NT2/D1 (cell line): ENCODE results near the gene BHLHA15.

Experiments used
- SUZ12 ChIP-seq: IDR thresholded peaks from 2 replicates; pipeline ENCODE4 v1.6.1; 2011; ENCODE audit not compliant: insufficient read length, insufficient read depth; ENCODE audit errors: extremely low read depth
- YY1 ChIP-seq: IDR thresholded peaks from 2 replicates; pipeline ENCODE4 v1.6.1; 2011; ENCODE audit not compliant: insufficient read length, insufficient read depth
- ZNF274 ChIP-seq: IDR thresholded peaks from 2 replicates; pipeline ENCODE4 v1.6.1; 2011; ENCODE audit warnings: mild to moderate bottlenecking, low read depth, low read length

GRCh38 chr7:98210513-98211220 lies 572 bp upstream of the BHLHA15 start:
- TF ChIP-seq SUZ12 (no peak), YY1 (no peak), ZNF274 (no peak)
